Heart right ventricle (tissue), 16 donors: ENCODE data around the gene ATP11A. TPM values are rescaled to one million over a fixed set of nuclear protein-coding genes. Genes with fewer than 3 reads are reported as not detected.

Experiments
- ATAC-seq, 8 donors: fragments of 200-7000 bp; cut with Tn5 transposase; one replicate each; pipeline ENCODE4 v1.9.1; 2020; ENCODE audit warnings: mild to moderate bottlenecking in 8 of 8, moderate library complexity in 8 of 8, moderate number of reproducible peaks in 1 of 8
- DNase-seq, 2 donors: peaks; one replicate each; pipeline ENCODE4 v3.0.0-alpha.2; 2020
- H3K27ac ChIP-seq, 10 donors: fragments of 200-600 bp; sonication (generic) in 2 of 10; one replicate each; pipeline versions ENCODE4 v1.5.0 to v1.8.0; 2020 to 2022; ENCODE audit warnings: mild to moderate bottlenecking in 3 of 10
- H3K27me3 ChIP-seq, 7 donors: fragments of 200-600 bp; one replicate each; pipeline ENCODE4 v1.8.0; 2021 to 2022; ENCODE audit warnings: mild to moderate bottlenecking in 2 of 7
- H3K36me3 ChIP-seq, 9 donors: fragments of 200-600 bp; sonication (generic) in 1 of 9; one replicate each; pipeline versions ENCODE4 v1.5.0 to v1.8.0; 2020 to 2022; ENCODE audit warnings: mild to moderate bottlenecking in 2 of 9
- H3K4me1 ChIP-seq, 9 donors: fragments of 200-600 bp; sonication (generic) in 1 of 9; one replicate each; pipeline versions ENCODE4 v1.5.0 to v1.8.0; 2020 to 2022; ENCODE audit warnings: mild to moderate bottlenecking in 4 of 9
- H3K4me3 ChIP-seq, 10 donors: fragments of 200-600 bp; sonication (generic) in 2 of 10; one replicate each; pipeline versions ENCODE4 v1.5.0 to v1.8.0; 2020 to 2022; ENCODE audit warnings: mild to moderate bottlenecking in 7 of 10, moderate library complexity in 2 of 10
- H3K9me3 ChIP-seq, 11 donors: fragments of 200-600 bp in 10 of 11; sonication (generic) in 2 of 11; one replicate each; pipeline versions ENCODE4 v1.5.0 to v1.8.0; 2013 to 2022; ENCODE audit warnings: mild to moderate bottlenecking in 2 of 11, control low read depth in 1 of 11, moderate library complexity in 1 of 11
- CTCF ChIP-seq, 9 donors: fragments of 200-600 bp; sonication (generic) in 2 of 9; IDR thresholded peaks; one replicate each; pipeline versions ENCODE4 v1.5.0 to v1.8.0; 2021 to 2022; ENCODE audit warnings: antibody characterized with exemption in 9 of 9, mild to moderate bottlenecking in 5 of 9, moderate library complexity in 1 of 9
- WGBS, 2 donors: extraction: QIAGEN DNeasy Blood & Tissue Kit; methylation state at CpG; one replicate each; pipeline ENCODE4 v1.1.7; 2013; ENCODE audit warnings: inconsistent platforms in 1 of 2; 5-methylcytosine and 5-hydroxymethylcytosine counted together
- intact Hi-C, 10 donors: fragments of 100-400 bp; cut with DNase I; formaldehyde crosslinking; loops; one replicate each; pipeline versions ENCODE4 v1.11.1 to v1.14.2; 2022
- polyA plus RNA-seq, 2 donors: library from polyadenylated mRNA; stranded (reverse); fragments of 200-250 nt; gene quantifications; one replicate each; pipeline ENCODE4 v1.2.3, GENCODE V29; 2013
- total RNA-seq, 10 donors: library from RNA; stranded (reverse); fragmentation: NEBNext Ultra II Directional in 3 of 10; extraction: Animal tissue kit (Norgen Biotek cat#: 25700) in 3 of 10; gene quantifications; one replicate each; pipeline versions ENCODE4 v1.2.1 to v1.2.4, GENCODE V29; 2021 to 2023
- donor health status: Arrhythmogenic right ventricular cardiomyopathy.
- donor health status: ischemic (EF 13 %, LVEDD 7.1; RV severe dilation, severe dysfunction).
- donor health status: healthy with polysubstance abuse.
- donor health status: DM: no; HTN: yes; CAD: no.
- donor health status: DM: no; HTN: no; CAD: no.
- donor health status: ischemic (EF 25% LVEDD 6.9; RV normal size, moderate dysfunction).
- donor health status: ischemic (EF 25% LVEDD 5.7; RV mildly dilated, moderate dysfunction).
- donor health status: healthy.
- donor health status: DM: yes; HTN: yes; CAD: no.
- donor health status: Ischemic cardiomyopathy.
- donor health status: ischemic (EF 35%, LVEDD 5.7; RV mildly dilated, moderate dysfunction).
- donor health status: nonischemic (EF 11% LVEDD 7.7; RV severe dilation, severe dysfunction).
- donor health status: DM: yes; HTN: yes; CAD: no.
- donor health status: PGD.
- donor health status: ischemic (EF 29% LVEDD 5.4; RV normal size, mild dysfunction).
- donor health status: nonischemic (EF 23%, LVEDD 6.1; RV moderate dilation, normal function).

The ATP11A gene
- total and polyA plus RNA-seq, 12 donors = 20.0 to 164 (median 107) TPM

- no peaks in the 10 kb centered on the region for H3K36me3 ChIP-seq
- peaks cover 0 to 21% (median 12%) of the 10 kb centered on the region in 9 donors for H3K4me1 ChIP-seq
- peak overlapping the region in 4 of 10 donors; percentile 9 to 51 (median 28) for H3K27ac ChIP-seq
- no peaks in the 10 kb centered on the region for H3K27me3 ChIP-seq
- TF ChIP-seq CTCF (IDR thresholded peaks at IDR 0.05) = no peak
- DNase-seq = no peak
- H3K9me3 ChIP-seq = no peaks in the 10 kb centered on the region
- no peak overlapping the region for H3K4me3 ChIP-seq
- no peak for ATAC-seq
- intact Hi-C loops = no loop called here
- 76 to 81% methylated on average over 7 of the region's 7 CpGs for WGBS, 2 donors
These were observed 37.2 kb upstream of the ATP11A start for GRCh38 chr13:112652512-112653070.

- no peak for DNase-seq
- intact Hi-C loops = no loop called here
- peaks cover 0 to 21% (median 12%) of the 10 kb centered on the region in 9 donors for H3K4me1 ChIP-seq
These were observed 36.8 kb upstream of the ATP11A start for GRCh38 chr13:112653071-112653470.

GRCh38 chr13:112655913-112656312 lies 33.9 kb upstream of the ATP11A start:
- H3K4me3 ChIP-seq = no peak overlapping the region
- TF ChIP-seq CTCF (IDR thresholded peaks at IDR 0.05) = no peak
- no peaks in the 10 kb centered on the region for H3K36me3 ChIP-seq
- ATAC-seq (no peak), DNase-seq (no peak)
- H3K4me1 ChIP-seq = peaks cover 0 to 20% (median 12%) of the 10 kb centered on the region in 9 donors
- no peaks in the 10 kb centered on the region for H3K9me3 ChIP-seq
- no peak overlapping the region for H3K27ac ChIP-seq
- H3K27me3 ChIP-seq = no peaks in the 10 kb centered on the region
- 59 to 76% methylated on average over 5 of the region's 5 CpGs for WGBS, 2 donors
- intact Hi-C loops = no loop called here

More at GRCh38 chr13:112653071-112653470, 36.8 kb upstream of the ATP11A start:
- Histone ChIP-seq H3K27ac (peak overlapping the region in 1 of 10 donors; percentile 51), H3K36me3 (no peaks in the 10 kb centered on the region), H3K27me3 (no peaks in the 10 kb centered on the region), H3K4me3 (no peak overlapping the region), H3K9me3 (no peaks in the 10 kb centered on the region)
- peak in 4 of 8 donors; percentile 43 to 64 (median 55) for ATAC-seq
- 53 to 70% methylated on average over 3 of the region's 3 CpGs for WGBS, 2 donors
- TF ChIP-seq CTCF (IDR thresholded peaks at IDR 0.05) = no peak

- TF ChIP-seq CTCF (IDR thresholded peaks at IDR 0.05) = no peak
- H3K36me3 ChIP-seq = no peaks in the 10 kb centered on the region
- peak overlapping the region in 1 of 10 donors; percentile 47 for H3K27ac ChIP-seq
- WGBS, 2 donors = 73 to 78% methylated on average over 14 of the region's 14 CpGs
- H3K9me3 ChIP-seq = no peaks in the 10 kb centered on the region
- ATAC-seq (peak in 5 of 8 donors; percentile 46 to 83 (median 60)), DNase-seq (no peak)
- H3K4me1 ChIP-seq = no peaks in the 10 kb centered on the region
- H3K4me3 ChIP-seq = no peak overlapping the region
- intact Hi-C loops = no loop called here
- H3K27me3 ChIP-seq = no peaks in the 10 kb centered on the region
These were observed 31.9 kb upstream of the ATP11A start for GRCh38 chr13:112657850-112658445.
